HUES64 (cell line): ENCODE results near the gene FA2H.

Experiments used
- H3K27ac ChIP-seq: 2 replicates; pipeline ENCODE4 v1.7.0; 2013; ENCODE audit warnings: low read depth, low read length, inconsistent platforms
- H3K27me3 ChIP-seq: 2 replicates; pipeline ENCODE4 v1.6.1; 2013; ENCODE audit warnings: mild to moderate bottlenecking, low read length; ENCODE audit not compliant: insufficient read depth
- H3K36me3 ChIP-seq: 2 replicates; pipeline ENCODE4 v1.6.1; 2013; ENCODE audit warnings: mild to moderate bottlenecking, low read length; ENCODE audit not compliant: insufficient read depth
- H3K4me1 ChIP-seq: 2 replicates; pipeline ENCODE4 v1.6.1; 2013; ENCODE audit warnings: mild to moderate bottlenecking, low read length, moderate library complexity; ENCODE audit not compliant: insufficient read depth
- H3K4me3 ChIP-seq: 2 replicates; pipeline ENCODE4 v1.5.1; 2013; ENCODE audit warnings: mild to moderate bottlenecking, low read length, moderate library complexity
- H3K9ac ChIP-seq: 2 replicates; pipeline ENCODE4 v1.6.1; 2013; ENCODE audit warnings: mild to moderate bottlenecking, low read depth, low read length
- H3K9me3 ChIP-seq: 2 replicates; pipeline ENCODE4 v1.6.1; 2013; ENCODE audit warnings: low read depth, low read length; ENCODE audit not compliant: insufficient read depth
- WGBS: fragments of 150-250, 120-280 bp; methylation state at CpG from one replicate; pipeline ENCODE4 v1.1.7; 2013; ENCODE audit warnings: missing lambda C conversion rate; 5-methylcytosine and 5-hydroxymethylcytosine counted together

FA2H gene

DNA sequence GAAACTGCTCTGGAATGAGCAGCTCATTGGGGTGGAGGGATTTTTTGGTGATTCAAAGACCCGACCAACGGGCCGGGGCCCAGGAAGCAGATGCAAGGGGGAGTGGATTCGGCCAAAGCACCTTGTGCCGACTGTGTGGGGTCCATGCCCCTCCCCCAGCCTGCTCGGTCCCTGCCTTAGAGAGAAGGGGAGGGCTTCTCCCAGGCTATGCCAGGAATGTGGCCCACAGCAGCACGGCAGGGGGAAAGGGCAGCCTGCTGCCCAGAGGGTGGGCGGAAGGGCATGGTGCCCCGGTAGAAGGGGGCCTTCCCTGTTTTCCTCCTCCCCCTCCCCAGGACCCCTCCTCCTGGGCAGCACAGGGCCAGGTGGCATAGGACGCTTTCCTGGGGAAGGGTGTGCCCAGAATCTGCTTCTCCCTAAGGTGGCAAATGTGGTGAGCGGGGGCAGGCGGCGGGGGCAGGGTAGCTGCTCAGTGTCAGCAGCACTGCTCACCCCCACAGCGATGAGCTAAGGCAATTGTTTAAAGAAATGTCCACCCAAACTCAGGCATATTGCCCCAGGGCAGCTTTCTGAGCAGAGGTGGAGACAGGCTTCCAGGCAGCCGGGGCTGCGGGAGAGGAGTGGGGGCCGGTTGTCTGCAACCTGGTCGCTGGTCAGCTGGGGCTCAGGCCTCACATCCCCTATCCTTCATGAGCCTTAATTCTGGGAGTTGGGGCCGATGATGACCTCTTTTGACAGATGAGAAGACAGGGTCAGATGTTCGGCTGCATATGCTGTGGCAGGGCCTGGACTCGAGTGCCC, 40.1 kb downstream of the FA2H start:
- H3K36me3 ChIP-seq = no peaks in the 10 kb centered on the region
- peaks cover 34% of the 10 kb centered on the region for H3K4me1 ChIP-seq
- no peaks in the 10 kb centered on the region for H3K9me3 ChIP-seq
- H3K4me3 ChIP-seq = no peak overlapping the region
- H3K27me3 ChIP-seq = no peaks in the 10 kb centered on the region
- H3K9ac ChIP-seq = peak overlapping the region; percentile 34
- peak overlapping the region; percentile 43 for H3K27ac ChIP-seq
- WGBS = 48% methylated on average over 21 of the region's 21 CpGs

DNA sequence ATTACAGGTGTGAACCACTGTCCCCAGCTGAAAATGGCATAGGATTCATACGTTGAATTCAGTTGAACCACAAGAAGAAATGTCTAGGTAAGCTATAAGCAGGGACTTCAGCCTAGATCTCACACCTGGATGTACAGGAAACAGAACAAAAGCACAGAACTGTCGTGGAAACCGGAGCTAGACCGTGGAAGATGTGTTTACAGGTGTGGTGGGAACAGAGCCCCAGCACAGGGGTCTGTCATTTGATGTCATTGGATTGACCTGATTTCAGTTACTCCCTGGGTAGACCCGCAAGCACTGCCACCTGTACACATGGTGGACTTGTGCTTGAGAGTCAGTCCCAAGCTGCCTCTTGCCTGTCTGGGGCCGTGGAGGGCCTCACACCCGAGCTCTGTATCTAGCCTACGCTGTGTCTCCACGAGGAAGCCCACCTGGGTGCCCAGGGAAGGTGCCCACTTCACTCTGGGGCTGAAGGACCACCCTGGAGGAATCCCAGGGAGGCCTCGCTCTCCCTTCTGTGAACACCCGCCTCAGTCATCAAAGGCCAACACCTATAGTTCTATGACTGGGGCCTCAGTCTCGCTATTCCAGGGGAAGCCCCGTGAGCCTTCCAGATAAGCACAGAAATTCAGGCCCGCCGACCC, 41.8 kb downstream of the FA2H start:
- no peak overlapping the region for H3K4me3 ChIP-seq
- 93% methylated on average over 15 of the region's 15 CpGs for WGBS
- H3K4me1 ChIP-seq = peaks cover 27% of the 10 kb centered on the region
- H3K36me3 ChIP-seq = no peaks in the 10 kb centered on the region
- no peaks in the 10 kb centered on the region for H3K9me3 ChIP-seq
- no peaks in the 10 kb centered on the region for H3K27me3 ChIP-seq
- H3K9ac ChIP-seq = no peak overlapping the region
- H3K27ac ChIP-seq = no peak overlapping the region

DNA sequence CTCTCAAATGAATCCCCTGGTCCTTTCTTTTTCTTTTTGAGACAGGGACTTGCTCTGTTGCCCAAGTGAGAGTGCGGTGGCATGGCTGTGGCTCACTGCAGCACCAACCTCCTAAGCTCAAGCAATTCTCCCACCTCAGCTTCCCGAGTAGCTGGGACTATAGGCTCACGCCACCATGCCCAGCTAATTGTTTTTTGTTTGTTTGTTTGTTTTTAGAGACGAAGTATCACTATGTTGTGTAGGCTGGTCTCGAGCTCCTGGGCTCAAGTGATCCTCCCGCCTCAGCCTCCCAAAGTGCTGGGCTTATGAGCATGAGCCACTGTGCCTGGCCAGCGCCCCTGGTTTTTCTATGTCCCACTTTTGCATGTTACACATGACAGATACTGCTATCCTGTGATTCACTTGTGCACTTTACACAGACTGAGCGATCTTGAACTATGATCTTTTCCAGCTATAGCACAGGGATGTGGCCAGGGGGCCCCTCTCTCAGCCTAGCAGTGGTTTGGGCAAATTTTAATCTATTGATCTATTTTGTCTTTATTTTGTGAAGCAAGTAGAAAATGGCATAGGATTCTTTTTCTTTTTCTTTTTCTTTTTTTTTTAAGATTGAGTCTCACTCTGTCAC, 42.7 kb downstream of the FA2H start:
- H3K9ac ChIP-seq = no peak overlapping the region
- H3K27ac ChIP-seq = no peak overlapping the region
- 89% methylated on average over 8 of the region's 8 CpGs for WGBS

DNA sequence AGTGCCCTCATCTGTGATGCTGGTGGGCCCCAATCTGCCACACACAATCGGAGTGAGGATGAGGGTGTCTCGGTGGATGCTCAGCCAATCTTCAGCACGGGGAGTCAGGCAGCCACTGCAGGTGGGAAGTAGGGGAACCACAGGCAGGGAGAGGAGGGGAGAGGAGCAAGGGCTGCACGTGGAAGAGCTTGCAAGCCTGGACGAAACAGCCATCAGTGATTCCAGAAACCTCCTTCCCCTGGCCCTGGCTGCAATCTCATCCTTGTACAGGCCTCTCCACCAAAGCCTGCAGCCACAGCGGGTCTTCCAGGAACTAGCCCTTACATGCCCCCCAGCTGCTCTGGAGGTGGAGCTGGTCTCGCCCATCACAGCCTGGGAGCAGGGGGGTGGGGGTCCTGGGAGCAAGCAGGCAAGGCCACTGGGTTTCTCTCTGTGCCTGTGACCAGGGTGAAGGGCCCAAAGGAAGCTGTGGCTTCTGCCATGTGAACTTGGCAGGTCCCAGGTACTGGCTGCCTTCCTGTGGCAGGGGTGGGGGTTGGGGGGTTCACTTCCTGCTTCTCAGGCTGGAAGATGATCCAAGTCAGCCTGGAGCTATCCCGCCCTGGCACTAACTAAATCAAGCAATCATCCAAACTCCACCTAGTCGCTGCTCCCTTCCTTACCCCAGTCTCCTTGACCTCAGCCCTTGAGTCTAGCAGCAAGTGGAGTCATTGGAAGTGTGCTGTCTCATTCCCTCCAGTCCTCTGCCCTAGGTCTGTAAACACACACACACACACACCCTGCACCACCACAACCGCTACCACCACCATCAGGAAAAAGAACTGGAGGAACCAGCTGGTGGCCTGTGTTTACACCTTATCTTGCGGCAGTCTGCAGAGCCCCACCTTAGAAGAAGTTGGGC, 44.6 kb downstream of the FA2H start:
- Histone ChIP-seq H3K27me3 (no peaks in the 10 kb centered on the region), H3K36me3 (no peaks in the 10 kb centered on the region), H3K27ac (no peak overlapping the region), H3K9me3 (peaks cover 7% of the 10 kb centered on the region; the same call in 1 of the 2 replicates), H3K4me1 (peaks cover 23% of the 10 kb centered on the region), H3K4me3 (no peak overlapping the region), H3K9ac (no peak overlapping the region)
- 68% methylated on average over 11 of the region's 11 CpGs for WGBS

More for the DNA sequence above, 42.7 kb downstream of the FA2H start:
- Histone ChIP-seq H3K4me3 (no peak overlapping the region), H3K36me3 (no peaks in the 10 kb centered on the region), H3K9me3 (peaks cover 4% of the 10 kb centered on the region; the same call in 1 of the 2 replicates), H3K4me1 (peaks cover 26% of the 10 kb centered on the region), H3K27me3 (no peaks in the 10 kb centered on the region)

DNA sequence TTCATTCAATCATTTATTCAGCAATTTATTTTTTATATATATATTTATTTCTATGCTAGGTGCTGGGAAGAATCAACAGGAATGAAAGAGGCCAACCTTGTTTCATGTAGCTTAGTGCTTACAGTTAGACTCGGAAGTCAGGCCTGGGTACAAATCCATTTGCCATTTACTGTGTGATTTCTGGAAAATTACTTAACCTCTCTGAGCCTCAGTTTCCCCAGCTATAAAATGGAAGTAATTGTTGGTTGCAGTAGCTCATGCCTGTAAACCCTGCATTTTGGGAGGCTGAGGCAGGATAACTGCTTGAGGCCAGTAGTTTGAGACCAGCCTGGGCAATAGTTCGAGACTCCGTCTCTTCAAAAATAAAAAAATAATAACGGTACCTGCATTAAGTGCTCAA, 46.7 kb downstream of the FA2H start:
- no peaks in the 10 kb centered on the region for H3K27me3 ChIP-seq
- WGBS = 96% methylated on average over 4 of the region's 4 CpGs
- no peak overlapping the region for H3K4me3 ChIP-seq
- no peak overlapping the region for H3K27ac ChIP-seq
- peaks cover 10% of the 10 kb centered on the region; the same call in 1 of the 2 replicates for H3K4me1 ChIP-seq
- no peak overlapping the region for H3K9ac ChIP-seq
- peaks cover 7% of the 10 kb centered on the region; the same call in 1 of the 2 replicates for H3K9me3 ChIP-seq
- H3K36me3 ChIP-seq = no peaks in the 10 kb centered on the region

DNA sequence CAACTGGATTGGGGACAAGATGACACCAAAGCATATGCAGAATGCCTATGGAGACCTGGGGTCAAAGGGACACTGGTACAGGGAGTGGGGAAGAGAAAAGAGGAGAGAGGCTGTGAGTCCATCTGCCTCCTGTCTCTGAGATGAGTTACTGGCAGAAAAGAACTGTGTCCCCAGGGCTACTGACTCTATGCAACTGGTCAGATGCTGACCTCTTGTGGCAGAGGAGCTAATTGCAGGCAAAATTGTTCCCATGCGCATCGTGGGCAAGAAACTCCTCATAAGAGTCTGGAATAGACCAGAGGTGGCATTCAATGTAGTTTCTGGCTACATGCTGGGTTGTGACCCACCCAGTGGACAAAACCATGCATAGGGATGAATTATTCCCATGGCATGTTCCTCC, 47.9 kb downstream of the FA2H start:
- H3K36me3 ChIP-seq = no peaks in the 10 kb centered on the region
- peaks cover 10% of the 10 kb centered on the region; the same call in 1 of the 2 replicates for H3K4me1 ChIP-seq
- H3K27ac ChIP-seq = no peak overlapping the region
- WGBS = 58% methylated on average over 2 of the region's 2 CpGs
- H3K9ac ChIP-seq = no peak overlapping the region
- H3K27me3 ChIP-seq = no peaks in the 10 kb centered on the region
- peaks cover 7% of the 10 kb centered on the region; the same call in 1 of the 2 replicates for H3K9me3 ChIP-seq
- no peak overlapping the region for H3K4me3 ChIP-seq

DNA sequence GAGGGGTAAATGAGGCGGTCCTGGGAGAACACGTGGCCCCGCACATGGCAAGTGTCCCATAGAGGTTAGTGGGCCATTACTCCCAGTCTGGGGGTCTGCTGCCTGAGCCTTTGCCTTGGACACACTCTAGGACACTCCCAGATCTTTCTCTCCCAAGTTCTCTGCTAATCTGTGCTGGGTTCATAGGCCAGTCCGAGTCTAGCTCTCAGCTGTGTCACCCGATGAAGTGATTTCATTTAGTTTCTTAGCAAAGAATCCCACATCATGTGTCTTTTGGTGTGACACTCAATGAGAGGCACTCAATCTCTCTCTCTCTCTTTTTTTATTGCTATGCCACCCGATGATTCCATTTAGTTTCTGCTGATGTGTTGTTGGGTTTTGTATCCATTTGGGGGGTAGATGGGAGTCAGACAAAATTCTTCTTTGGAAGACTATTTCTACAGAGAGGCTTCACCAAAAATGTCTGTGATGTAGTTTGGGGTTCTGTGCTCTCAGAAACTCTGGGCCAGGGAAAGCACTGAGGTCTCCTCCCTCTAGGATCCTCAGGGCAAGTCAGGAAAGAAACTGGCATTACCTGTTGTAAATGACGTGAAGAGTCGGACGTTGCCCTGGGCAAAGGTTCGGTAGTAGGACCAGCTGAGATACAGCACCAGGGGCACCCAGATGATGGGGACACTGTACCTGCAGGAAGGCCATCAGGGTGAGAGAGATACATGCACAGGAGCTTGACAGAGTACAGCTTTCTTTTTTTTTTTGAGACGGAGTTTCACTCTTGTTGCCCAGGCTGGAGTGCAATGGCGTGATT, 48.8 kb downstream of the FA2H start:
- Histone ChIP-seq H3K9me3 (peaks cover 7% of the 10 kb centered on the region; the same call in 1 of the 2 replicates), H3K4me1 (peaks cover 10% of the 10 kb centered on the region; the same call in 1 of the 2 replicates), H3K27me3 (no peaks in the 10 kb centered on the region), H3K9ac (no peak overlapping the region), H3K27ac (no peak overlapping the region), H3K4me3 (no peak overlapping the region), H3K36me3 (no peaks in the 10 kb centered on the region)
- WGBS = 96% methylated on average over 12 of the region's 12 CpGs

DNA sequence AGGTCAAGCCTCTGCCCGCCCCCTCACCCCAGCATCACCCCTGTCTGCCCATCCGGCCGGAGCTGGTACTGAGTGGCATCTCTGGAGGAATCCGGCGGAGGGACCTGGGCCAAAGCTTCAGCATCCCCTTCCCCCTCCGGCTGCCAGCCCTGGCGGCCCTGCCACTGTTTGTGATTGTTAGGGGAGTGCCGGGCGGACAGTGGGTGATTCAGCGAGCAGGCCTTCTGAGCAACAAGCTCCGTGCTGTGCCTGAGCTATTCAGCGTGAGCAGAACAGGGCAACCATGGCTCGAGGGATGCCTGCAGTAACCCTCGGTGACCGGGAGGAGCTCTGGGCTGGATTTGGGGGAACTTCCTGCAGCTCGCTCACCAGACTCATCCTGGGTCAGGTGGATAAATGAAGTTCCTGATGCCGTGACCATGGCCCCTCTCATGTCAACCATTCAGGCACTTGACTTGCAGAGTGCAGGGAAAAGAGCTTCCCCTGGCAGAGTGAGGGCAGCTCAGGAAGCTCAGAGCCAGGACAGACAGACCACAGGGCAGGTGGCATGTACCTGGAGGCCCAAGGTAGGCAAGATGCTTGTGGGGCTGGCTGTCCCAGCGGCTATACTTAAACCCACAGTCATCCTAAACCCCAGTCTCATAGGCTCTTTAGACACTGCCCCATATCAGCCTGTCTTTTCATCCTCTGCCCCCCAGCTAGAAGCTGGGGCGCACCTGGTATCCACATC, 49.6 kb downstream of the FA2H start:
- Histone ChIP-seq H3K4me3 (no peak overlapping the region), H3K27me3 (no peaks in the 10 kb centered on the region), H3K9ac (no peak overlapping the region), H3K36me3 (no peaks in the 10 kb centered on the region), H3K4me1 (peaks cover 4% of the 10 kb centered on the region; the same call in 1 of the 2 replicates), H3K27ac (no peak overlapping the region), H3K9me3 (peaks cover 7% of the 10 kb centered on the region; the same call in 1 of the 2 replicates)
- WGBS = 80% methylated on average over 18 of the region's 19 CpGs

DNA sequence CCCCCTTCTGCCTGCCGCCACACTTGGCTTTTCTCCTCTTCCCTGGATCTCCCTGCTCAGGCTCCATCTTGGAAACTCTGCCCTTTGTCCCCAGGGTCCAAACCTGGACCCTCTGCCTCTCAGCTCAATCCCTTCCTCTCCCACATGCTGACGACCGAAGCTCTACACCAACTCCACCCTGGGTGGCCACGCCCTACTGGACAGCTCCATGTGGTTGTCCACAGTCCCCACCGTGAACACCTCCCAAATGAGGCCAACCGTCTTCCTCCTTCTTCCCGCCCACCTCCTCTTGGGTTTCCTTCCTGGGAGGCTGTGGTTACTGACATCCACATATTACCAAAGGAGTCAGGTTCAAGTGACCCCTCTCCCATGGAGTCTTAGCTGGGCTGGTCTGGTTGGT, 51.4 kb downstream of the FA2H start:
- Histone ChIP-seq H3K27me3 (no peaks in the 10 kb centered on the region), H3K36me3 (no peaks in the 10 kb centered on the region), H3K9ac (no peak overlapping the region), H3K4me3 (no peak overlapping the region), H3K9me3 (peaks cover 7% of the 10 kb centered on the region; the same call in 1 of the 2 replicates), H3K4me1 (no peaks in the 10 kb centered on the region), H3K27ac (no peak overlapping the region)
- WGBS = 91% methylated on average over 7 of the region's 7 CpGs
